Measurements from ENCODE around the gene TEX54.

The TEX54 gene

GRCh38 chr11:62787005-62787759, 45.5 kb downstream of the TEX54 start, which contains the start of gene TMEM179B:
Gene TMEM179B (plus strand): TSS chr11:62787402. CDS start chr11:62787432, 30 bp downstream.
- H3K4me3 Mint-ChIP-seq = peak within 1 kb of the TSS; percentile 95
- H3K27ac Mint-ChIP-seq = peak within 1 kb of the TSS; percentile 91
- no peaks in the 10 kb centered on the region for H3K9me3 Mint-ChIP-seq
- no peaks in the 10 kb centered on the region for H3K27me3 Mint-ChIP-seq
- peaks cover 7% of the 10 kb centered on the region for H3K36me3 Mint-ChIP-seq
- peaks cover 43% of the 10 kb centered on the region for H3K4me1 Mint-ChIP-seq

- Mint-ChIP-seq H3K27me3 (no peaks in the 10 kb centered on the region), H3K4me3 (peak overlapping the region; percentile 89), H3K4me1 (peaks cover 40% of the 10 kb centered on the region), H3K27ac (peak overlapping the region; percentile 90), H3K9me3 (no peaks in the 10 kb centered on the region), H3K36me3 (peaks cover 4% of the 10 kb centered on the region)
Measured at GRCh38 chr11:62786318-62787004, 46.2 kb downstream of the TEX54 start.

GRCh38 chr11:62782753-62783152, 49.9 kb downstream of the TEX54 start:
- Mint-ChIP-seq H3K4me1 (peaks cover 12% of the 10 kb centered on the region), H3K9me3 (no peaks in the 10 kb centered on the region), H3K4me3 (no peak overlapping the region), H3K36me3 (no peaks in the 10 kb centered on the region), H3K27ac (no peak overlapping the region), H3K27me3 (no peaks in the 10 kb centered on the region)
